DND-41 (cell line): ENCODE data around the gene TNS1.

Source experiments
- ATAC-seq: fragments of 200-7000 bp; cut with Tn5 transposase; 3 replicates; pipeline ENCODE4 v1.9.1; 2021; ENCODE audit warnings: low read depth; ENCODE audit not compliant: insufficient read depth
- DNase-seq: peaks from one replicate; pipeline ENCODE4 v3.0.0-alpha.2; 2020
- H2AFZ ChIP-seq: 2 replicates; pipeline ENCODE4 v1.6.0; 2012; ENCODE audit warnings: low read depth, low read length
- H3K27ac ChIP-seq: 2 replicates; pipeline ENCODE4 v1.5.1; 2012; ENCODE audit warnings: low read length, inconsistent platforms
- H3K27me3 ChIP-seq: fragments of 200-600 bp; sonication (generic); 2 replicates; pipeline ENCODE4 v1.6.0; 2012; ENCODE audit warnings: low read length, mild to moderate bottlenecking, inconsistent platforms; ENCODE audit not compliant: insufficient read depth, poor library complexity
- H3K36me3 ChIP-seq: 2 replicates; pipeline ENCODE4 v1.5.1; 2012; ENCODE audit warnings: low read length, inconsistent platforms; ENCODE audit not compliant: insufficient read depth
- H3K4me1 ChIP-seq: 2 replicates; pipeline ENCODE4 v1.5.1; 2012; ENCODE audit warnings: mild to moderate bottlenecking, low read length; ENCODE audit not compliant: insufficient read depth
- H3K4me2 ChIP-seq: 2 replicates; pipeline ENCODE4 v1.6.0; 2012; ENCODE audit warnings: mild to moderate bottlenecking, moderate library complexity, low read length, inconsistent platforms; ENCODE audit not compliant: insufficient read depth
- H3K4me3 ChIP-seq, 2 experiments: fragments of 200-600 bp in 1 of 2; shearing (Covaris generic) in 1 of 2; 2 replicates each; pipeline ENCODE4 v1.5.1; 2012 to 2016; ENCODE audit warnings: inconsistent platforms in 2 of 2, low read length in 2 of 2, mild to moderate bottlenecking in 2 of 2, low read depth in 1 of 2, moderate library complexity in 1 of 2
- H3K79me2 ChIP-seq: 2 replicates; pipeline ENCODE4 v1.6.0; 2012; ENCODE audit warnings: low read length, inconsistent platforms; ENCODE audit not compliant: insufficient read depth
- H3K9ac ChIP-seq: 2 replicates; pipeline ENCODE4 v1.6.0; 2012; ENCODE audit warnings: low read depth, mild to moderate bottlenecking, inconsistent platforms, low read length, moderate library complexity
- H3K9me3 ChIP-seq: 2 replicates; pipeline ENCODE4 v1.5.1; 2012; ENCODE audit warnings: low read length, moderate library complexity, mild to moderate bottlenecking, inconsistent platforms; ENCODE audit not compliant: insufficient read depth, severe bottlenecking
- H4K20me1 ChIP-seq: 2 replicates; pipeline ENCODE4 v1.6.0; 2012; ENCODE audit warnings: low read length; ENCODE audit not compliant: insufficient read depth
- EZH2 ChIP-seq: IDR thresholded peaks from 3 replicates; pipeline ENCODE4 v1.6.1; 2012; ENCODE audit warnings: borderline replicate concordance, low read depth, mild to moderate bottlenecking, moderate library complexity, low read length, inconsistent platforms; ENCODE audit not compliant: severe bottlenecking
- TF ChIP-seq, protein P1 (sequence below): IDR thresholded peaks from 2 replicates; pipeline ENCODE4 v1.5.1; 2012; ENCODE audit warnings: borderline replicate concordance, low read length, moderate library complexity, mild to moderate bottlenecking; ENCODE audit not compliant: poor library complexity, severe bottlenecking; ENCODE audit errors: extremely low read depth

Gene TNS1

DNA sequence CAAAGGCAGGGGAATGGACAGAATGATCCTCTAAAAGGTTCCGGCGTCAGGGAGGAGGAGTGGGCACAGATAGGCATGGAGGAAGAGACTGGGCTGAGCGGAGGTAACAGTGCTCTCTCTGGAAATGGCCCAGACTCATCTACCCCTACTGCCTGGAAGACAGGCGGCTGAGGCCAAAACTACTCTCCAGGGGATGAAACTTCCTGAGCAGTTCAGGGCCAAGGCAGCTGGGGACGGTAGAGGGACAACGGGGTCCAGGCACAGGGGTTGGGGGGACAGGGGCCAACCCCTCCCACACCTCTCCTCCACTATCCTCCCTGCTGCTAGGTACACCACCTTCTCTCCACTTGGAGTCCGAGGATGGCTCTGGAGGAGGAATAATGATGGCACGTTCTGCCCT, 94.3 kb downstream of the TNS1 start:
- TF ChIP-seq EZH2 = no peak
- TF ChIP-seq, protein P1, sequence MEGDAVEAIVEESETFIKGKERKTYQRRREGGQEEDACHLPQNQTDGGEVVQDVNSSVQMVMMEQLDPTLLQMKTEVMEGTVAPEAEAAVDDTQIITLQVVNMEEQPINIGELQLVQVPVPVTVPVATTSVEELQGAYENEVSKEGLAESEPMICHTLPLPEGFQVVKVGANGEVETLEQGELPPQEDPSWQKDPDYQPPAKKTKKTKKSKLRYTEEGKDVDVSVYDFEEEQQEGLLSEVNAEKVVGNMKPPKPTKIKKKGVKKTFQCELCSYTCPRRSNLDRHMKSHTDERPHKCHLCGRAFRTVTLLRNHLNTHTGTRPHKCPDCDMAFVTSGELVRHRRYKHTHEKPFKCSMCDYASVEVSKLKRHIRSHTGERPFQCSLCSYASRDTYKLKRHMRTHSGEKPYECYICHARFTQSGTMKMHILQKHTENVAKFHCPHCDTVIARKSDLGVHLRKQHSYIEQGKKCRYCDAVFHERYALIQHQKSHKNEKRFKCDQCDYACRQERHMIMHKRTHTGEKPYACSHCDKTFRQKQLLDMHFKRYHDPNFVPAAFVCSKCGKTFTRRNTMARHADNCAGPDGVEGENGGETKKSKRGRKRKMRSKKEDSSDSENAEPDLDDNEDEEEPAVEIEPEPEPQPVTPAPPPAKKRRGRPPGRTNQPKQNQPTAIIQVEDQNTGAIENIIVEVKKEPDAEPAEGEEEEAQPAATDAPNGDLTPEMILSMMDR = no peak
- no peak overlapping the region for H3K4me3 ChIP-seq
- H3K79me2 ChIP-seq = no peaks in the 10 kb centered on the region
- DNase-seq = no peak
- no peak overlapping the region for H3K4me2 ChIP-seq
- no peaks in the 10 kb centered on the region for H3K36me3 ChIP-seq
- H3K4me1 ChIP-seq = no peaks in the 10 kb centered on the region
- peaks cover 10% of the 10 kb centered on the region; the same call in 1 of the 2 replicates for H4K20me1 ChIP-seq
- no peak for ATAC-seq
- H2AFZ ChIP-seq = no peak overlapping the region
- no peaks in the 10 kb centered on the region for H3K9me3 ChIP-seq
- H3K27me3 ChIP-seq = peaks cover 27% of the 10 kb centered on the region
- no peak overlapping the region for H3K9ac ChIP-seq
- H3K27ac ChIP-seq = no peak overlapping the region

DNA sequence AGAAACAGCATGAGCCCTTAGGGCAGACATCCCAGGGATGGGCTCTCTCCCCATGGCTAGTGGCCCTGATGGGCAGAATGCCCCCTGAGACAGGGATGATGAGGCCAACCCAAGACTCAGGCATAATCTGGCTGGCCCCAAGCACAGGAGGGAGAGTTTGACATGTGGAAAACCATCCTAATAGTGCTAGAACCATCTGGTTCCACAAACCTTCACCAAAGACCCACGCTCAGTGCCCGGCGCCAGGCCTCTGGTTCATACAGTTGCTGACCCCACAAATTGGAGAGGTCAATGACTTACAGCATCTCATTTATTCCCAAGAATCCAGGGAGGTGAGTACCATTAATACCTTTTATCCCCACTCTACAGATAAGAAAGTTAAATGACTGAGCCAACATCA, 95.5 kb downstream of the TNS1 start:
- H3K4me3 ChIP-seq = no peak overlapping the region
- H3K4me2 ChIP-seq = no peak overlapping the region
- no peaks in the 10 kb centered on the region for H3K9me3 ChIP-seq
- no peak overlapping the region for H2AFZ ChIP-seq
- peaks cover 24% of the 10 kb centered on the region for H3K27me3 ChIP-seq
- ATAC-seq = no peak
- TF ChIP-seq, protein P1 = no peak
- TF ChIP-seq EZH2 = no peak
- H3K9ac ChIP-seq = no peak overlapping the region
- H3K27ac ChIP-seq = no peak overlapping the region
- no peaks in the 10 kb centered on the region for H3K4me1 ChIP-seq
- no peaks in the 10 kb centered on the region for H3K36me3 ChIP-seq
- peaks cover 5% of the 10 kb centered on the region; the same call in 1 of the 2 replicates for H4K20me1 ChIP-seq
- no peak for DNase-seq
- no peaks in the 10 kb centered on the region for H3K79me2 ChIP-seq

GRCh38 chr2:217906798-217907197, 96.0 kb downstream of the TNS1 start:
- Histone ChIP-seq H3K4me2 (no peak overlapping the region), H3K27me3 (peaks cover 24% of the 10 kb centered on the region), H3K27ac (no peak overlapping the region), H3K4me3 (no peak overlapping the region), H4K20me1 (peaks cover 5% of the 10 kb centered on the region; the same call in 1 of the 2 replicates), H3K4me1 (no peaks in the 10 kb centered on the region), H2AFZ (no peak overlapping the region), H3K9ac (no peak overlapping the region), H3K9me3 (no peaks in the 10 kb centered on the region), H3K36me3 (no peaks in the 10 kb centered on the region), H3K79me2 (no peaks in the 10 kb centered on the region)
- no peak for TF ChIP-seq EZH2
- TF ChIP-seq, protein P1 = no peak
- ATAC-seq (no peak), DNase-seq (no peak)

DNA sequence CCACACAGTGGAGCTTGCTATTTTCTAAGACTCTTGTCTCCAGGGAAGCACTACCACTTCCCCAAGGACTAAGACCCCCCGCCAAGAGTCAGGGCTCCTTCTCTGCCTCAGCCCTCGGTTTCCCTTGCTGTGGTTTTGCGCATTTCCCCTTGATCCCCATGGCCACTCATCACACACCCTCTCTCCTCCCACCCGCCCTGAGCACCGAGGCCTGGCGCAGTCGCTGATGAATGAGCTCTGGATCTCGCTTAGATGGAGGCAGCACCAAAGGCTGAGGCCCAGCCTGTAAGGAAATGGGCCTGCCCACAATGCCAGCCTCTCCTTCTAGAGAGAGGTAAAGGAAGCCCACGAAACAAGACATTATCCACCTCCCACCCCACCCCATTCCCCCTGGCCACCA, 96.9 kb downstream of the TNS1 start:
- H3K27ac ChIP-seq = no peak overlapping the region
- no peak overlapping the region for H3K9ac ChIP-seq

More for the DNA sequence above, 96.9 kb downstream of the TNS1 start:
- Histone ChIP-seq H3K9me3 (no peaks in the 10 kb centered on the region), H2AFZ (no peak overlapping the region), H3K4me2 (no peak overlapping the region), H3K4me1 (no peaks in the 10 kb centered on the region), H3K27me3 (peaks cover 22% of the 10 kb centered on the region), H3K36me3 (no peaks in the 10 kb centered on the region), H4K20me1 (peaks cover 5% of the 10 kb centered on the region; the same call in 1 of the 2 replicates), H3K79me2 (no peaks in the 10 kb centered on the region), H3K4me3 (no peak overlapping the region)
- DNase-seq = peak; percentile 14
- TF ChIP-seq EZH2 = no peak
- TF ChIP-seq, protein P1 = no peak
- peak; percentile 45; the same call in 2 of the 3 replicates for ATAC-seq
